ENCODE measurements around the gene KCNK2.

KCNK2 gene

DNA sequence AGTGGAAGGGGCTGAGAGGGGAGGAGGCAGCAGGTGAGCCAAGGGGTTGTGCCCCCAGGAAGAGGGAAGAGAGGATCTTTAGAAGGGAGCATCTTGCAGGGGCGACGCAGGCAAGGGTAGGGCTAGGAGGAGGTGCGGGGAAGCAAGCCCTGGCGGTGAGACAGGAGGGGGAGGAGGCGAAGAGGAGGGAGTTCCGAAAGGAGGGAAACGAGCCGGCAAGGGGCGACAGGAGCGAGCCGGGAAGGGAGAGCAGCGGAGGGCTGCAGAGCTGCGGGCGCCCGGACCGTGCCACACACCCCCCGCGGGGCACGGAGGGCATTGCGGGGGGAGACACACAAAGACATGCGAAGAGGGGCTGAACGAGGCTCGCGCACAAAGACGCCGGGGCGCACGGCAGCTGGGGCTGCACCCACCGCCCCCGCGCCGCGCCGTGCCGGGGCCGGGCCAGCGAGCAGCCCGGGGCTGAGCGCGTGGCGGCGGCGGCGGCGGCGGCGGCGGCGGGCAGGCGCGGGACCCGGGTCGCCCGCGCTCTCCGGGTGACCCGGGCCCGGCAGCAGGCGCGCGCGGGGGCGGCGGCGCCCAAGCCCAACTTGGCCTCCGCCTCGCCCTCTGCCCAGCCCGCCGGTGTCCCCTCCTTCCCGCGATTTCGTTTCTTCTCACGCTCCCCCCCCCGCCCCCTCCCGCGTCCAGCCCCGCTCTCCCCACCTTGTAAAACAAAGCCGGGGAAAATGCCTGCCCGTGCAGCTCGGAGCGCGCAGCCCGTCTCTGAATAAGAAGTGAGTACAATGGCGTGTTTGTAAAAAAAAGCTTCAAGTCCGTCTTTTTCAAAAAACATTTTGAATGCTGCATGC lies at the start of gene KCNK2:
Gene KCNK2 (plus strand): TSS at position 206 of the 851 bp plus-strand sequence. CDS start 649 bp downstream, outside the sequence.
- no peak for DNase-seq

DNA sequence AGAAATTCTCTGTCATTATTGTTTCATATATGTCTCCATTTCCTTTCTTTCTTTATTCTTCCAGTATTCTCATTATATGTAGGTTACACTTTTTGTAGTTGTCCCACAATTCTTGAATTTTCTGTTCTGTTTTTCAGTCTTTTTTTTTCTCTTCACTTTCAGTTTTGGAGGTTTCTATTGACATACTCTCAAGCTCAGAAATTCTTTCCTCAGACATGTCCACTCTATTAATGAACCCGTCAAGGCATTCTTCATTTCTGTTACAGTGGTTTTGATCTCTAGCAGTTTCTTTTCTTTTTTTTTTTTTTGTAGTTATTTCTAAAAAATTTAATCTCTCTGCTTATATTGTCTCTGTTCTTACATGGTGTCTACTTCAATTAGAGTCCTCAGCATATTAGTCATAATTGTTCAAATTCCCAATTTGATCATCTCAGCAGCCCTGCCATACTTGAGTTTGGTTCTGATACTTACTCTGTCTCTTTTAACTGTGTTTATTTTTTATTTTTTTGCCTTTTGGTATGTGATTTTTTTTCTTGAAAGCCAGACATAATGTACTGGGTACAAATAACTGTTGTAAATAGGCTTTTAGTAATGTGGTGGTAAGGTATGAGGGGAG lies 49.5 kb upstream of the KCNK2 start:
- DNase-seq: no peak

DNA sequence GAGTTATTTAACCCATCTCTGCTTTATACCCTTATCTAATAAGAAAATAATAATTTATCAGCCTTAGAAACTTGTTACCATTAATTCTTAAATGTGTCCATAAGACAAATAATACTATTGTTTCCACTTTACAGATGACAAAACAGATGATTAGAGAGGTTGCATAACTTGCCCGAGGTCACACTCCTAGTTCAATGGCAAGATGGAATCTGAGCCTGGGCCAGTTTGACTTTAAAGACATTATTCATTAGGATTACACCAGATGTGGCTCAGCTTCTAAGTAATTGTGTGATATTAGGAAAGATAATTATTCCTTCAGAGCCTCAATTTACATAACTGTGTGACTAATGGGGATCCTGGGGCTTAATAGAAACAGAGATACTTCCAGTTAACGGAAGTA lies 42.3 kb upstream of the KCNK2 start:
- DNase-seq: no peak

GRCh38 chr1:215043401-215043800 lies 39.1 kb upstream of the KCNK2 start:
- no peak for DNase-seq

- DNase-seq: no peak
Observed at GRCh38 chr1:215044151-215044550, 38.4 kb upstream of the KCNK2 start.

- DNase-seq: no peak
Observed at GRCh38 chr1:215045698-215046308, 36.7 kb upstream of the KCNK2 start.

GRCh38 chr1:215052256-215053015 lies 30.1 kb upstream of the KCNK2 start:
- no peak for DNase-seq

- DNase-seq: no peak
Observed at GRCh38 chr1:215054266-215054665, 28.3 kb upstream of the KCNK2 start.

DNA sequence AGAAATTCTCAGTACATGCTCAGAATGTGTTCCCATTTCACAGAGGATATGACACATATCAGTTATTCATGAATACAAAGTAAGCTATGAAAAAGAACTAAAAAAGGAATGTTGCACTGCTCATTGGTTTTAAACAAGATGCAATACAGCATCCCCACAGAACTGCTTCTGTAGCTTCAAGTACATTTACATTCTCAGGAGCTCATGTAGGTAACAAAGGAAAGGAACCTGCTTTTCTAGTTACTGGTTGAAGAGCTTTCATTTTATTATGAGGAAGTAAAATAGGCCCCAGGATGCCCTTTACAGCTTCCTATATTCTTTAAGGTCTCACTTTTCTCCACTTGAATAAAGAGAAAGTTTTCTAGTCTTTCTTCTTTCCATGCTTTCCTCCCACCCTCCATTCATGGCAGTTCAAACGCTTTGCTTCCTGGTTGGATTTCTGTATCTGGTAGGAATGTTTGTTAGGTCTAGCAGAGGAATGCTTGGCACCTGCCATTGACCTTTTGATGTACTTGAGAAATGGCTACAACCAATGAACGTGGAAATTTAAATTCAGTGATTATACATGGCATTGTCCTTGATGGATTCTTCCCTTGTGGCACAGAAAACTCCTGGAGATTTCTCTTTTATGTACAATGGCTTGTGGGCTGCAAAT lies 27.1 kb upstream of the KCNK2 start:
- DNase-seq: no peak

DNA sequence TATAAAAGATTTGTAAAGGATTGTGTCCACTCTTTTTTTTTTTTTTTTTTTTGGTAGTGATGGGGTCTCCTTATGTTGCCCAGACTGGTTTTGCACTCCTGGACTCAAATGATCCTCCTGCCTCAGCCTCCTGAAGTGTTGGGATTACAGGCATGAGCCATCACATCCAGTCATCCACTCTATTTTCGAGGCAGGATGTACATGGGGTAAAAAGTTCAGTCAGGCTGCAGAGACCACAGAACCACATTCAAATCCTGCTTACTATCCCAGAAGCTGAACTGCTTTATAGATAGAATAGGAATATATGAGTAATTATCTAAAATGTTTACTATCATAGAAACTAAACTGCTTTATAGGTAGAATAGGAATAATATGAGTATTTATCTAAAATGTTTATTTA lies 26.0 kb upstream of the KCNK2 start:
- no peak for DNase-seq

DNA sequence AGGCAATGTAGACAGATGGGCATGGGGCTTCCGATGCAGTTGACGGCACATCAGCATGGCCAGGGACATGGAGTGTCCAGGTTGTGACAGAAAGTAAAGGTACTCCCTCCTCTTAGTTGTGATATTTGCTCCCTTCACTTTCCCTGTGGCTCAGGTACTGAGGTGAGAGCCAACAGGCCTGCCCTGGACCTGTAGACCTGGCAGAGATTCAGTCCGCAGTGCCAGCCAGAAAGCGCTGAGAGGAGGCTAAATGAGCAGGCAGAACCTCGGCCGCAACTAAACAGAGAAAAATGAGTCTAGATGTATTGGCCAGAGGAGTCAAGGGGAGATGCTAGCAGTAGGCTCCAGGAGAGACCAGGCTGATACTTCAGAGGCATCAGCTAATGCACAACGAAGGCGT lies 22.6 kb upstream of the KCNK2 start:
- no peak for DNase-seq

GRCh38 chr1:215064327-215064726 lies 18.2 kb upstream of the KCNK2 start:
- DNase-seq: no peak

DNA sequence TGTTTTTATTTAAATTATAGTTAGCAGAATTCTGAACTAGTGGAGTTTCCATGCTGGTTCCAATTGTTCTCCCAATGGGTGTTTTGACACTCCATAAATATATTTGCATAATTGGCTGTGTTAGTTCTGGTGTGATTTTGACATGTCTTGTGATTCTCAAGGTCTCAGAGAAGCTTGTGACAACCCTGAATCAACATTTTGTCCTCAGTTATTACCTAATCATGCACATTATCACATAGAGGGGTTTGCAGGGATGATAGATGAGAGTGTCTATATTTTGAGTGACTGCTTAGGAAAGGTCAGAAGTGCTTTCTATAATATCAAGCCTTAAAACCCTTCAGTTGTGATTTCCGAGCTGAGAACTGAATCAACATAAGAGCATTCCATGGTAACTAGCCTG lies 11.5 kb upstream of the KCNK2 start:
- no peak for DNase-seq

GRCh38 chr1:215076322-215076721 lies 6.2 kb upstream of the KCNK2 start:
- DNase-seq: no peak

DNA sequence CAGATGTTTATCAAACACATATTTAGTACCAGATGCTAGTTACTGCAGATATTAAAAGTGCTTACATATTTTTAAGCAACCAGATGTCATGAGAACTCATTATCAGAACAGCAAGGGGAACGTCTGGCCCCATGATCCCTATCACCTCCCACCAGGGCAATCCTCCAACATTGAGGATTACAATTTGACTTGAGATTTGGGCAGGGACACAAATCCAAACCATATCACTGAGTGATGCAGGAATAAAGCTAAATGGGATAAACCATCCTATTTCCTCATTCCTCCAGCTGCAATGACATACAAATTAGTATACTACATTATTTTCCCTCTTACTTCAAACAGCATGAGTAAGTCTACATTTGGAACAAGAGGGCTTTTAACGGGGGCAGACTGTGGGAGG lies 3.1 kb upstream of the KCNK2 start:
- no peak for DNase-seq

- DNase-seq: no peak
Observed at GRCh38 chr1:215081661-215082531, 641 bp upstream of the KCNK2 start.

- DNase-seq: no peak
Observed at GRCh38 chr1:215083383-215083961, 935 bp downstream of the KCNK2 start.

- no peak for DNase-seq
Observed at GRCh38 chr1:215084621-215085020, 2.1 kb downstream of the KCNK2 start.

- no peak for DNase-seq
Observed at GRCh38 chr1:215087603-215088002, 5.1 kb downstream of the KCNK2 start.

DNA sequence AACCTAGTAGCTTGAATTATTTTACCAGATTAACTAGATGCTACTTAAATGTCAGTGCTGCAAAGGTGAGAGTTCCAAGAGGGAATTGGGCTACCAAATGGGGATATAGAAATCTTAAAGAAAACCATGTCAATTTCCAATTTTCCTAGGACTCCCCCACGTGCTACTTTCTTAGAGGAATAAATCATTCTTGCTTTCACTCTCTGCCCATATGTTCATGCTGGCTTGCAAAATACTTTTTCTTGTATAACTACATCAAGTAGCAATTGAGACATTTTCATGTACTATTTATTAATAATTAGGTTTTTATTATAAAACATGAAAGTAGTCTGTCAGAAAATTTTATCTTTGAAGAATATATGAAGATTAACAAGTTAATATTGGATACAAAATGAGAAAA lies 11.8 kb downstream of the KCNK2 start:
- no peak for DNase-seq

DNA sequence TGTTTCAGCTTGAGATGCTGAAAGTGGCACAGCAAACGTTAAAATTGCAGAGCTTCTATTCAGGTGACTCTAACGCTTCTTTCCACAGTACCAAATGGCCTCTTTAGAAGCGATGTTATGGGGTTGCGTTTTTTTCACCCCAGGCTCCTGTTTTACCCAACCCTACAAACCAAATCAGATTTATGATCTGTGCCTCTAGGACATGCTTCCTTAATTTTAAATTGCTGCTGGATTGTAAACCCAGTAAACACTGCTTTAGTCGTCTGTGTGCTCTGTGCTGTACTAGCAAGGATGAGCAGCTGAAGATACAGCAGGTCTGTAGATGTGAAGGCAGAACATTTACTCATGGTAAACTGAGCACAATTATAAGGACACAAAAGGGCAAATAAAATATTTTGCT lies 13.0 kb downstream of the KCNK2 start:
- DNase-seq: no peak
